Measurements from ENCODE around the gene SNX33.

The SNX33 gene

GRCh38 chr15:75687486-75688277 is 40.0 kb downstream of the SNX33 start:
- TF ChIP-seq, protein P1, sequence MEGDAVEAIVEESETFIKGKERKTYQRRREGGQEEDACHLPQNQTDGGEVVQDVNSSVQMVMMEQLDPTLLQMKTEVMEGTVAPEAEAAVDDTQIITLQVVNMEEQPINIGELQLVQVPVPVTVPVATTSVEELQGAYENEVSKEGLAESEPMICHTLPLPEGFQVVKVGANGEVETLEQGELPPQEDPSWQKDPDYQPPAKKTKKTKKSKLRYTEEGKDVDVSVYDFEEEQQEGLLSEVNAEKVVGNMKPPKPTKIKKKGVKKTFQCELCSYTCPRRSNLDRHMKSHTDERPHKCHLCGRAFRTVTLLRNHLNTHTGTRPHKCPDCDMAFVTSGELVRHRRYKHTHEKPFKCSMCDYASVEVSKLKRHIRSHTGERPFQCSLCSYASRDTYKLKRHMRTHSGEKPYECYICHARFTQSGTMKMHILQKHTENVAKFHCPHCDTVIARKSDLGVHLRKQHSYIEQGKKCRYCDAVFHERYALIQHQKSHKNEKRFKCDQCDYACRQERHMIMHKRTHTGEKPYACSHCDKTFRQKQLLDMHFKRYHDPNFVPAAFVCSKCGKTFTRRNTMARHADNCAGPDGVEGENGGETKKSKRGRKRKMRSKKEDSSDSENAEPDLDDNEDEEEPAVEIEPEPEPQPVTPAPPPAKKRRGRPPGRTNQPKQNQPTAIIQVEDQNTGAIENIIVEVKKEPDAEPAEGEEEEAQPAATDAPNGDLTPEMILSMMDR (IDR thresholded peaks at IDR 0.05) = no peak

DNA sequence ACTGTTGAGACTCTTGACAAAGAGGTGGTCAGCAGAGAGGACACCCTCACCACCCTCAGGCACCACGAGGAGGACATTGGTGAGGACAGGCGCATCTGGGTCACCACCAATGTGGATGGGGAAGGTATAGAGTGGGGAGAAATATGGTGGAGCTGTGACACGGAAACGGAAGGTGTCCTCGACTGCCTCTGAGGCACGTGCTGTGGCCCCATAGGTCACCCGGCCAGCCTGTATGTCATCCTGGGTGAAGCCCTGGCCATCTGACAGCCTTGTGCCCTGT is 40.5 kb downstream of the SNX33 start:
- TF ChIP-seq, protein P1 (IDR thresholded peaks at IDR 0.05) = no peak

GRCh38 chr15:75688831-75689230 is 41.1 kb downstream of the SNX33 start:
- TF ChIP-seq, protein P1 (IDR thresholded peaks at IDR 0.05) = no peak

DNA sequence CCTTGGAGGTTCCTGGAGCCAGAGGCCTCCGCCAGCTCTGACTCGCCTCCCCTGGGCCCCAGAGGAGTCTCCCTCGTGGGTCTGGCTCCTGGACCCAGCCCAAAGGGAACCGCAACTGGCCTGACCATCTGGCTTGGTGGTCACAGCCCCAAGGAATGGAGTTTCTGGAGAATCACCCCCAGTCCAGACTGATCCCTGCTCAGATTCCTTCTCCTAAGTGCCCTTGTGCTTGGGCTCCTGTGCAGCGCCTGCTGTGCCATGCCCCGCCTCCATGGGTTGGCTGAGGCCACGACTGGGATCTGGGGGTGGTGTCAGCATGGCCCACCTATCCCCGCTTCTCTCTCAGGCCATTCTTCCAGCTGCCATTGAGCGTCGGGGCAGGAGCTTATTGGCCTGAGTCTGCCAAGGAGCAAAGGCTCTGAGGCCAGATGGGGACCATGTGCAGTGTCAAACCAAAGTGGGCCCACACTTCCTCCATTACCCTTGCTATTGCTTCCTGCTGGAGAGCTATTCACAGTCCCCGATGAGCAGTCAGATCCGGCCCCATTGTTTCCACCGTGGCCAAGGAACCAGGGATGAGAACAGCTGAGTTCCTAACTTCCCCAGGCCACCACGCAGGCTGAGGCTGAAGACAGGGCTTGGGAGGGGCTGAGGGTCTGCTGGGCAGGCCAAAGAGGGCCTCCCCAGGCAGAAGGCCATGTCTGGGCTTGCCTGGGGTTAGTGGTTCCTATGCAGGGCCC is 46.0 kb downstream of the SNX33 start:
- TF ChIP-seq, protein P1 (IDR thresholded peaks at IDR 0.05) = no peak

DNA sequence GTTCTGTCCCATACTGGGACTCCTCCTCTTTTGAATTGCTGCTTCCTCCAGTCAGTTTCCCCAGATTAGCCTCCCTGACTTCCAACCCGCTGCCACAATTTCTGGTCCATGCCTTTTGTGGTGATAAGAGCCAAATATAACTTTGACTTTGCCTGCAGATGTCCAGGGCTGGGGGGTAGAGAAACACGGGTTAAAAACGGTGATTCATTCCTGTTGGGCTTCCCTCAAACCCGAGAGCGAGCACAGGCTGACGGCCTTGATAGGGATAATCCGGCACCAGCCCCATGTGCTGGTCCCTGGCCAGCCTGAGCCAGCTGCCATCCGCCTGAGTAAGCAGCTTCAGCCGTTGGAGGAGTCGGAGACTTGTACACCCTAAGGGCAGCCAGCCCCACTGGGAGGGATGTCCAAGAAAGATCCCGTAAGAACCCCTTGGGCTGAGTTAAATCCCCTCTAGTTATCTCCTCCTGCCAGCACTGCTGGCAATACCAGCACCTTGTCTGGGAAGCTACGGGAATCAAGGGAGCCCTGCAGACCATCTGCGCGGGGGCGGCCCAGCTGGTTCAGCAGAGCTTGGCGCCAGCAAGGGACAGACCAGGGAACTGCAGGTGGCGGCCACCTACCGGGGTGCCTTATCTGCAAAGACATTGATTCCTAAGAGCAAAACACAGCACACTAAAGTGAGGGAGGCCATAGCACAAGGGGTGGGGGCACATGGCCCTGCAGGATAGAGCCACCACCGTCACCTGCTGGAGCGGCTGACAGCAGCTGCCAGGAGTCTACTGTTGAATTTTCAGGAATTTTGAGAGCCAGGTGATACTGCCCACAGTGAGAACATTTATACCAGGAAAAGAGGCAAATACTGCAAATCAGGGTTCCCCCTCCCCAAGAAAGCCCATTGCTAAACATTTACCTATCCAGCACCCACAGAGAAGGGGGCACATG is 46.8 kb downstream of the SNX33 start:
- TF ChIP-seq, protein P1 (IDR thresholded peaks at IDR 0.05) = no peak

GRCh38 chr15:75695220-75695619 is 47.5 kb downstream of the SNX33 start:
- TF ChIP-seq, protein P1 (IDR thresholded peaks at IDR 0.05) = no peak

- TF ChIP-seq, protein P1 (IDR thresholded peaks at IDR 0.05) = no peak
Observed at GRCh38 chr15:75695634-75696310, 48.1 kb downstream of the SNX33 start.

Measured in LNCAP (cell line).